Measurements from ENCODE around the gene CERS6.

GRCh38 chr2:168633895-168634294 lies 177.8 kb downstream of the CERS6 start:
- TF ChIP-seq CTCF (IDR thresholded peaks at IDR 0.05) (no peak), POLR2AphosphoS5 (IDR thresholded peaks at IDR 0.05) (no peak)

Measured in esophagus muscularis mucosa (tissue), 3 donors.